Activated effector memory CD4-positive, alpha-beta T cell treated with anti-CD3 and anti-CD28 coated beads, Interleukin-2, amount 50 U/mL, for 16 hours (primary cell): ENCODE data around the gene SGTB.
A peak's percentile ranks its signal among the peaks of the same experiment; 100 is the strongest.

Source experiments
- DNase-seq: peaks from one replicate; pipeline ENCODE4 v3.0.0-alpha.2; 2020

SGTB gene

GRCh38 chr5:65721720-65722574 is at the start of gene SGTB, which contains the start of gene NLN:
TSS of gene SGTB (minus strand) at chr5:65722109. CDS start at chr5:65720807, 1,302 bp downstream.
TSS of gene NLN (plus strand) at chr5:65722205. CDS start at chr5:65722374, 169 bp downstream.
- peak; percentile 95 for DNase-seq

- DNase-seq = no peak
Observed at GRCh38 chr5:65771266-65771665, 49.4 kb upstream of the SGTB start.

- DNase-seq = no peak
Observed at GRCh38 chr5:65769539-65769938, 47.6 kb upstream of the SGTB start.

GRCh38 chr5:65768723-65769346 is 46.9 kb upstream of the SGTB start:
- DNase-seq = no peak

GRCh38 chr5:65767565-65767964 is 45.7 kb upstream of the SGTB start:
- DNase-seq = no peak

- no peak for DNase-seq
Observed at GRCh38 chr5:65766781-65767180, 44.9 kb upstream of the SGTB start.

- DNase-seq = no peak
Observed at GRCh38 chr5:65766175-65766574, 44.3 kb upstream of the SGTB start.

GRCh38 chr5:65765582-65765981 is 43.7 kb upstream of the SGTB start:
- no peak for DNase-seq

- DNase-seq = no peak
Observed at GRCh38 chr5:65762234-65762633, 40.3 kb upstream of the SGTB start.

- DNase-seq = peak; percentile 76
Observed at GRCh38 chr5:65760504-65761275, 38.8 kb upstream of the SGTB start.

- no peak for DNase-seq
Observed at GRCh38 chr5:65758546-65759144, 36.7 kb upstream of the SGTB start.

- no peak for DNase-seq
Observed at GRCh38 chr5:65753189-65753588, 31.3 kb upstream of the SGTB start.

- no peak for DNase-seq
Observed at GRCh38 chr5:65750938-65751337, 29.0 kb upstream of the SGTB start.

- DNase-seq = no peak
Observed at GRCh38 chr5:65749956-65750355, 28.0 kb upstream of the SGTB start.

GRCh38 chr5:65749221-65749844 is 27.4 kb upstream of the SGTB start:
- no peak for DNase-seq

GRCh38 chr5:65742565-65743231 is 20.8 kb upstream of the SGTB start:
- no peak for DNase-seq

- no peak for DNase-seq
Observed at GRCh38 chr5:65739162-65739561, 17.3 kb upstream of the SGTB start.

- no peak for DNase-seq
Observed at GRCh38 chr5:65738305-65738704, 16.4 kb upstream of the SGTB start.

- DNase-seq = no peak
Observed at GRCh38 chr5:65737842-65738241, 15.9 kb upstream of the SGTB start.

- DNase-seq = no peak
Observed at GRCh38 chr5:65736011-65736410, 14.1 kb upstream of the SGTB start.

GRCh38 chr5:65734921-65735320 is 13.0 kb upstream of the SGTB start:
- DNase-seq = no peak

GRCh38 chr5:65734196-65734775 is 12.4 kb upstream of the SGTB start:
- DNase-seq = peak; percentile 66
